HG03460 (cell line): Measurements from ENCODE around the gene ART3.
"Not testable (repeated sequence)": the region's sequence is repeated elsewhere in the genome, so short reads cannot be mapped to it uniquely, and the experiment has no call there.

Experiments used
- ATAC-seq: cut with Tn5 transposase; IDR thresholded peaks from one replicate; pipeline ENCODE4 v1.9.1; 2021; ENCODE audit not compliant: unreplicated experiment

Gene ART3, protein sequence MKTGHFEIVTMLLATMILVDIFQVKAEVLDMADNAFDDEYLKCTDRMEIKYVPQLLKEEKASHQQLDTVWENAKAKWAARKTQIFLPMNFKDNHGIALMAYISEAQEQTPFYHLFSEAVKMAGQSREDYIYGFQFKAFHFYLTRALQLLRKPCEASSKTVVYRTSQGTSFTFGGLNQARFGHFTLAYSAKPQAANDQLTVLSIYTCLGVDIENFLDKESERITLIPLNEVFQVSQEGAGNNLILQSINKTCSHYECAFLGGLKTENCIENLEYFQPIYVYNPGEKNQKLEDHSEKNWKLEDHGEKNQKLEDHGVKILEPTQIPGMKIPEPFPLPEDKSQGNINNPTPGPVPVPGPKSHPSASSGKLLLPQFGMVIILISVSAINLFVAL

GRCh38 chr4:76074468-76074867 lies at the start of gene ART3:
Gene ART3, plus strand, starts transcription at chr4:76074709. Its CDS starts 1,181 bp downstream, at chr4:76075890.
- ATAC-seq: no peak

GRCh38 chr4:76028350-76028765 lies 46.2 kb upstream of the ART3 start:
- no peak for ATAC-seq

DNA sequence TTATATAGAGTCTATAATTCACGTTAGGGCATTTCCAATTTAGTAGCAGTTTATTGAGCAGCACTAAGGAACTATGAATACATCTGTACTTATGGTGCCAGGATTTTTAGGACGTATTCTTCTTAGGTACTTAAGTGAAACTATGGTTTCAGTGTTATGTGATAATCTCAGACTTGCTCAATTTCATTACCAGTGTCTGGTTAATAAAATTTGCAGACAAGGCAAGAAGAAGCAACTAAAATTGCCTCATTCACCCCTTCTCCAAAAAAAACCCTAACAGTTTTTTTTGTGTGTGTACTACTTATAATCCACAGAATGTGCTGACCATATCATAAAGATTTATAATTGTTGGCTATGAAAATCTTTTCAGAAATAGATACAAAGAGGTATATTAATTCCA lies 45.2 kb upstream of the ART3 start:
- ATAC-seq: no peak

- no peak for ATAC-seq
These were observed 39.4 kb upstream of the ART3 start for GRCh38 chr4:76035141-76035540.

GRCh38 chr4:76035799-76036380 lies 38.6 kb upstream of the ART3 start, which contains the start of gene CXCL11:
Gene CXCL11, minus strand, starts transcription at chr4:76036070. Its CDS starts 83 bp downstream, at chr4:76035987.
- ATAC-seq: no peak

DNA sequence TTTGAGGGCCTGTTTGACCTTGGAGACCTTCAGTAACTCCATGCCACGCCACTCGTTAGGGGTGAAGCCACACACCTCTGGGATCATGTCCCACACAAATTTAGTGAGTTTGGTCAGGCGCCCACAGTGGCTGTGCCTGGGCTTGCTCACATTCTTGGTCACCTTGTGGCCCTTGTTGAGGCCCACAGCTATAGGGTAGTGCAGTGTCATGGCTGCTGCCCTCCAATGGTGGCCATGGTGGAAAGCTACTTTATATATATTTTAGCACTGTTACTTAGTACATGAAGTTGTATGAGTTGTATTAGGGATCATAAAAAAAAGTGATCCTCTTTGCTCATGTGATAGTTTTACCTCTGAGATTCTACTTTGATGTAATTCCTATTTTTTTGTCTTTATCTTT lies 37.7 kb upstream of the ART3 start:
- no peak for ATAC-seq

- not testable (repeated sequence) for ATAC-seq
These were observed 32.1 kb upstream of the ART3 start for GRCh38 chr4:76042241-76042998.

- not testable (repeated sequence) for ATAC-seq
These were observed 31.2 kb upstream of the ART3 start for GRCh38 chr4:76043306-76043705.

DNA sequence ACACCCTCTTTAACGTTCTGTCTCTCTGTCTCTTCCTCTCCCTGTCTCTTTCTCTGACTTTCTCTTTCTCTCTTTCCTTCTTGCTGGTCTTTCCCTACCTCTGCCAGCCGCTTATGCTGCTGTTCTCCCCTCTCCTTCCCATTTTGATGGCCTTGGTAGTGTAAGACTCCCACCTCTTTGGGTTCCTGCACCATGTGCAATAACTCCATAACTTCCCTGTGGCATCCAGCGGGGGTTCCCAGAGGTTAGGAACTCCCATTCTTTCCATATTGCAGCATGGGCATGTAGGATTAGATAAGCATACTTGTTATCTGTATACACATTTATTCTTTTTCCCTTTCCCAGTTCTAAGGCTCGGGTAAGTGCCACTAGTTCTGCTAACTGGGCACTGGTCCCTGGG lies 29.8 kb upstream of the ART3 start:
- ATAC-seq: not testable (repeated sequence)

DNA sequence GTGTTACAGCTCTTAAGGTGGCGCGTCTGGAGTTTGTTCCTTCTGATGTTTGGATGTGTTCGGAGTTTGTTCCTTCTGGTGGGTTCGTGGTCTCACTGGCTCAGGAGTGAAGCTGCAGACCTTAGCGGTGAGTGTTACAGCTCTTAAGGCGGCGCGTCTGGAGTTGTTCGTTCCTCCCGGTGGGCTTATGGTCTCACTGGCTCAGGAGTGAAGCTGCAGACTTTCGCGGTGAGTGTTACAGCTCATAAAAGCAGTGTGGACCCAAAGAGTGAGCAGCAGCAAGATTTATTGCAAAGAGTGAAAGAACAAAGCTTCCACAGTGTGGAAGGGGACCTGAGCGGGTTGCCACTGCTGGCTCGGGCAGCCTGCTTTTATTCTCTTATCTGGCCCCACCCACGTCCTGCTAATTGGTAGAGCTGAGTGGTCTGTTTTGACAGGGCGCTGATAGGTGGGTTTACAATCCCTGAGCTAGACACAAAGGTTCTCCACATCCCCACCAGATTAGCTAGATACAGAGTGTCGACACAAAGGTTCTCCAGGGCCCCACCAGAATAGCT lies 24.6 kb upstream of the ART3 start:
- ATAC-seq: not testable (repeated sequence)

DNA sequence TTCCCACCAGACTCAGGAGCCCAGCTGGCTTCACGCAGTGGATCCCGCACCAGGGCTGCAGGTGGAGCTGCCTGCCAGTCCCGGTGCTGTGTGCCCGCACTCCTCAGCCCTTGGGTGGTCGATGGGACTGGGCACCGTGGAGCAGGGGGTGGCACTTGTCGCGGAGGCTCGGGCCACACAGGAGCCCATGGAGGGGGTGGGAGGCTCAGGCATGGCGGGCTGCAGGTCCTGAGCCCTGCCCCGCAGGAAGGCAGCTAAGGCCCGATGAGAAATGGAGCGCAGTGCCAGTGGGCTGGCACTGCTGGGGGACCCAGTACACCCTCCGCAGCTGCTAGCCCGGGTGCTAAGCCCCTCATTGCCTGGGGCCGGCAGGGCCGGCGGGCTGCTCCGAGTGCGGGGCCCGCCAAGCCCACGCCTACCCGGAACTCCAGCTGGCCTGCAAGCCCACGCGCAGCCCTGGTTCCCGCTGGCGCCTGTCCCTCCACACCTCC lies 23.9 kb upstream of the ART3 start:
- not testable (repeated sequence) for ATAC-seq

GRCh38 chr4:76053730-76054129 lies 20.8 kb upstream of the ART3 start:
- ATAC-seq: no peak

GRCh38 chr4:76055016-76055415 lies 19.5 kb upstream of the ART3 start:
- peak; percentile 97 for ATAC-seq

GRCh38 chr4:76055421-76055820 lies 19.1 kb upstream of the ART3 start:
- ATAC-seq: no peak

- ATAC-seq: no peak
These were observed 16.2 kb upstream of the ART3 start for GRCh38 chr4:76058302-76058701.

GRCh38 chr4:76058888-76059426 lies 15.6 kb upstream of the ART3 start:
- no peak for ATAC-seq

GRCh38 chr4:76059750-76060149 lies 14.8 kb upstream of the ART3 start:
- ATAC-seq: no peak

GRCh38 chr4:76060506-76060905 lies 14.0 kb upstream of the ART3 start:
- no peak for ATAC-seq

DNA sequence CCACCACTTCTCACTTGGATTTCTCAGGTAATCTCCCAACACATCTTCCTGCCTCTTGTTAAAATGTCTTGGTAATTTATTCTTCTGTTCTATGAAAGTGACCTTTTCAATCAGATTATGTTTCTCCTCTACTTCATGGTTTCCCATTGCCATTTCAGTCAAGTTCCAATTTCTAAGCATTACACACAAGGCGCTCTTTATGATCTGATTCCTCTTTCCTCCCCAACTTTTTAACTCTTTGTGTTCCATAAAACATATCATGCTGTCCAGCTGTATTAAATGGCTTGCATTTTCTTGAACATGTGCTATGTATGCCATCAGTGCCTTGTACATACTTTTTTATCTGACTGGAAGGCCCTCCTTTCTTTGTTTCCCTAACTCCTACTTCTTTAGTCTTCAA lies 13.1 kb upstream of the ART3 start:
- ATAC-seq: no peak

GRCh38 chr4:76061982-76062381 lies 12.5 kb upstream of the ART3 start:
- ATAC-seq: peak; percentile 63

DNA sequence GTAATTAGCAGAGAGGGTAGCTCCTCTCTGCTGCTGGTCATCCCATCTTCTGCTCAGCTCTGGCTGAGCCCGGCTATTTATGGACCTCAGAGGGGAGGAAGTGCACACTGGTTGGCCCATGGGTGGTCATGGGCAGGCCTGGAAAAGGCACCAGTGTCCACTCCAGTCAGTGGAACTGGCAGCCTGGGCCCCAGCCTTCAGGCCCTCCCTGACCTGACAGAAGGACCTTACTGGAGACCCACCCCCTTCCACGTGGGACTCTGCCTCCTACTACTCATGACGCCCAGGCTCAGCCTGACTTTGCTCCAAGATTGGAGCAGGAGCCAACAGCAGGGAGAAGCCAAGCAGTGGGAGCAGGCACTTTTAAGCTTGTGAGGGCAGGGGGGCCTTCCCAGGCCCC lies 8.0 kb upstream of the ART3 start:
- no peak for ATAC-seq
